SKM-1 (cell line): ENCODE results near the gene NDOR1.

Experiments
- DNase-seq: peaks from one replicate; lab custom pipeline; 2025; ENCODE audit not compliant: unreplicated experiment; lab: John Stamatoyannopoulos, UW

Gene NDOR1

GRCh38 chr9:137167747-137168572 is 37.5 kb upstream of the NDOR1 start:
- DNase-seq: no peak

- DNase-seq: no peak
Measured at GRCh38 chr9:137168573-137168903, 37.0 kb upstream of the NDOR1 start.

GRCh38 chr9:137168904-137169856 is 36.3 kb upstream of the NDOR1 start:
- DNase-seq: no peak

- DNase-seq: no peak
Measured at GRCh38 chr9:137169896-137170358, 35.6 kb upstream of the NDOR1 start, which contains the start of gene LRRC26. Gene LRRC26, minus strand, starts transcription at chr9:137170051. Its CDS starts 108 bp downstream, at chr9:137169943.

GRCh38 chr9:137170486-137171148 is 34.9 kb upstream of the NDOR1 start:
- DNase-seq: no peak

- no peak for DNase-seq
Measured at GRCh38 chr9:137171149-137171900, 34.2 kb upstream of the NDOR1 start.

- no peak for DNase-seq
Measured at GRCh38 chr9:137172901-137173795, 32.4 kb upstream of the NDOR1 start.

- DNase-seq: no peak
Measured at GRCh38 chr9:137173796-137174664, 31.5 kb upstream of the NDOR1 start.

GRCh38 chr9:137174722-137175293 is 30.7 kb upstream of the NDOR1 start:
- no peak for DNase-seq

- no peak for DNase-seq
Measured at GRCh38 chr9:137175345-137175961, 30.0 kb upstream of the NDOR1 start.

GRCh38 chr9:137176302-137177182 is 29.0 kb upstream of the NDOR1 start:
- DNase-seq: no peak

- DNase-seq: no peak
Measured at GRCh38 chr9:137178201-137178938, 27.1 kb upstream of the NDOR1 start.

GRCh38 chr9:137178939-137179630 is 26.4 kb upstream of the NDOR1 start:
- DNase-seq: no peak

GRCh38 chr9:137179761-137180160 is 25.7 kb upstream of the NDOR1 start:
- DNase-seq: no peak

GRCh38 chr9:137180491-137180890 is 25.0 kb upstream of the NDOR1 start:
- no peak for DNase-seq

- no peak for DNase-seq
Measured at GRCh38 chr9:137181680-137182079, 23.8 kb upstream of the NDOR1 start.
